Gastroesophageal sphincter (tissue), 4 donors: ENCODE data around the gene ATAD5. TPM values are rescaled to one million over a fixed set of nuclear protein-coding genes. Genes with fewer than 3 reads are reported as not detected.

ENCODE experiments used
- ATAC-seq: fragments of 150-250 bp; one replicate; pipeline ENCODE4 v1.9.1; 2016; ENCODE audit warnings: mild to moderate bottlenecking, moderate library complexity
- H3K27ac ChIP-seq, 4 donors: fragments of 200-600 bp; sonication (generic) in 3 of 4; 1 replicate in 3 of 4; 2 replicates in 1 of 4; pipeline ENCODE4 v1.5.1; 2016 to 2019
- H3K27me3 ChIP-seq: fragments of 200-600 bp; sonication (generic); one replicate; pipeline ENCODE4 v1.5.1; 2019
- H3K36me3 ChIP-seq, 2 donors: fragments of 200-600 bp; sonication (generic); one replicate each; pipeline ENCODE4 v1.5.1; 2019; ENCODE audit warnings: control low read depth in 1 of 2
- H3K4me1 ChIP-seq, 3 donors: fragments of 200-600 bp; sonication (generic); 1 replicate in 2 of 3; 2 replicates in 1 of 3; pipeline ENCODE4 v1.5.1; 2016 to 2019; ENCODE audit warnings: control low read depth in 2 of 3
- H3K4me3 ChIP-seq, 2 donors: fragments of 200-600 bp; sonication (generic); one replicate each; pipeline ENCODE4 v1.5.1; 2019; ENCODE audit warnings: mild to moderate bottlenecking in 1 of 2, moderate library complexity in 1 of 2
- H3K9me3 ChIP-seq, 3 donors: fragments of 200-600 bp; sonication (generic); one replicate each; pipeline ENCODE4 v1.5.1; 2017 to 2019; ENCODE audit warnings: control low read depth in 2 of 3
- EP300 ChIP-seq: sonication (generic); formaldehyde crosslinking; IDR thresholded peaks from one replicate; pipeline ENCODE4 v1.6.1; 2017; ENCODE audit warnings: antibody characterized with exemption, mild to moderate bottlenecking
- POLR2A ChIP-seq, 2 donors: fragments of 450-650 bp; IDR thresholded peaks; one replicate each; pipeline ENCODE4 v1.6.1; 2017; ENCODE audit warnings: antibody characterized with exemption in 2 of 2, mild to moderate bottlenecking in 2 of 2, moderate library complexity in 1 of 2
- POLR2AphosphoS5 ChIP-seq: sonication (generic); formaldehyde crosslinking; IDR thresholded peaks from one replicate; pipeline ENCODE4 v1.6.1; 2017; ENCODE audit warnings: antibody characterized with exemption
- WGBS, 2 donors: methylation state at CpG; one replicate each; pipeline ENCODE4 v1.1.5; 2018; ENCODE audit warnings: low coverage in 1 of 2; 5-methylcytosine and 5-hydroxymethylcytosine counted together
- total RNA-seq, 4 donors: library from RNA; depleted of rRNA; stranded (reverse); fragments of >200 nt; gene quantifications; one replicate each; pipeline ENCODE4 v1.1.0, GENCODE V29; 2016
- TF ChIP-seq, protein P1 (sequence below), 4 experiments: fragments of 200-600 bp in 2 of 4; fragments of 450-650 bp in 2 of 4; sonication (generic) in 1 of 4; IDR thresholded peaks; one replicate each; pipeline ENCODE4 v1.5.1; 2017 to 2019; ENCODE audit warnings: antibody characterized with exemption in 4 of 4, mild to moderate bottlenecking in 2 of 4, moderate library complexity in 2 of 4

The ATAD5 gene, protein sequence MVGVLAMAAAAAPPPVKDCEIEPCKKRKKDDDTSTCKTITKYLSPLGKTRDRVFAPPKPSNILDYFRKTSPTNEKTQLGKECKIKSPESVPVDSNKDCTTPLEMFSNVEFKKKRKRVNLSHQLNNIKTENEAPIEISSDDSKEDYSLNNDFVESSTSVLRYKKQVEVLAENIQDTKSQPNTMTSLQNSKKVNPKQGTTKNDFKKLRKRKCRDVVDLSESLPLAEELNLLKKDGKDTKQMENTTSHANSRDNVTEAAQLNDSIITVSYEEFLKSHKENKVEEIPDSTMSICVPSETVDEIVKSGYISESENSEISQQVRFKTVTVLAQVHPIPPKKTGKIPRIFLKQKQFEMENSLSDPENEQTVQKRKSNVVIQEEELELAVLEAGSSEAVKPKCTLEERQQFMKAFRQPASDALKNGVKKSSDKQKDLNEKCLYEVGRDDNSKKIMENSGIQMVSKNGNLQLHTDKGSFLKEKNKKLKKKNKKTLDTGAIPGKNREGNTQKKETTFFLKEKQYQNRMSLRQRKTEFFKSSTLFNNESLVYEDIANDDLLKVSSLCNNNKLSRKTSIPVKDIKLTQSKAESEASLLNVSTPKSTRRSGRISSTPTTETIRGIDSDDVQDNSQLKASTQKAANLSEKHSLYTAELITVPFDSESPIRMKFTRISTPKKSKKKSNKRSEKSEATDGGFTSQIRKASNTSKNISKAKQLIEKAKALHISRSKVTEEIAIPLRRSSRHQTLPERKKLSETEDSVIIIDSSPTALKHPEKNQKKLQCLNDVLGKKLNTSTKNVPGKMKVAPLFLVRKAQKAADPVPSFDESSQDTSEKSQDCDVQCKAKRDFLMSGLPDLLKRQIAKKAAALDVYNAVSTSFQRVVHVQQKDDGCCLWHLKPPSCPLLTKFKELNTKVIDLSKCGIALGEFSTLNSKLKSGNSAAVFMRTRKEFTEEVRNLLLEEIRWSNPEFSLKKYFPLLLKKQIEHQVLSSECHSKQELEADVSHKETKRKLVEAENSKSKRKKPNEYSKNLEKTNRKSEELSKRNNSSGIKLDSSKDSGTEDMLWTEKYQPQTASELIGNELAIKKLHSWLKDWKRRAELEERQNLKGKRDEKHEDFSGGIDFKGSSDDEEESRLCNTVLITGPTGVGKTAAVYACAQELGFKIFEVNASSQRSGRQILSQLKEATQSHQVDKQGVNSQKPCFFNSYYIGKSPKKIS (N-terminal part only)
- total RNA-seq, result 1 to 10 TPM in 1 of 4 donors, under 1 TPM in 3; 0.47 to 1.7 (median 0.86) TPM

DNA sequence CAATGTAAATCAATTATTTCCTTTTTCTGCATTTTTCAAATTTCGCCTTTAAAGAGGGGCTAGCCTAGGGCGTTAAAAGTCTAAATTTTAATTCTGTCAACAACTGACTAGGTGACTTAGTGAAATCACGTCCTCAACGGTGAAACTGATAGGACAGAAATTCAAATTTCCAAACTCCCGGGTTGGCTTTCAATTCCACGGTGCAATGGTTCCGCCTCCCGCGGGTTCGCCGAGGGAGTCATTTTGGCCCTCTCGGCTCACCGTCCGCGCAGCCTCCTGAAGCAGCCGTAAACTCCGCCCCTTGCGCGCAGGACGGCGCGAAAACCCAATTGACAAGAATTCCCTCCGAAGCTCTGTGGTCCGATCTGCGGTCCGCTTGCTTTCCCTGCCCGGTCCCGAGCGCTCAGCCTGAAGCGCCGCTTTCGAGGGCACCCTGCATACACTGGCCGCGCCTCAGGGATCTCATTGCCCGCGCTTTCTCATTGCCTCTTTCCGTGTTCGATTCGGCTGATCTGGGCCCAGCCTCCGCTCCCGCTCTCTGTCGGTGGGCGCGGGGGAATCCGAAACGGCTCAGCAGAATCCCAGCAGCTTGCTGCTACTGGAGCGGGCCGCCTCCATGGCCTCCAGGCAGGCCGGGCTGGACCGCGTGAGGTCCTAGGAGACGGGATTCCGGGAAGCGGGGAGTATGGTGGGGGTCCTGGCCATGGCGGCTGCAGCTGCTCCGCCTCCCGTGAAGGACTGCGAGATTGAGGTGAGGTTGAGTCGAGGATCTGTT is at the start of gene ATAD5:
Gene ATAD5, plus strand, starts transcription at position 304 of the 775 bp plus-strand sequence. Its CDS starts 382 bp downstream, at position 686.
- Histone ChIP-seq H3K4me1 (peaks cover 0 to 20% (median 6%) of the 10 kb centered on the region in 3 donors), H3K36me3 (no peaks in the 10 kb centered on the region), H3K9me3 (no peaks in the 10 kb centered on the region), H3K27me3 (no peaks in the 10 kb centered on the region), H3K27ac (peak within 1 kb of the TSS in 2 of 4 donors; percentile 26 to 69), H3K4me3 (peak within 1 kb of the TSS; percentile 49 to 70)
- WGBS, 2 donors, result 2 to 3% methylated on average over 5 to 8 of the region's 59 CpGs
- peak; percentile 96 for ATAC-seq
- peak; percentile 92 for TF ChIP-seq POLR2AphosphoS5
- TF ChIP-seq, protein P1, sequence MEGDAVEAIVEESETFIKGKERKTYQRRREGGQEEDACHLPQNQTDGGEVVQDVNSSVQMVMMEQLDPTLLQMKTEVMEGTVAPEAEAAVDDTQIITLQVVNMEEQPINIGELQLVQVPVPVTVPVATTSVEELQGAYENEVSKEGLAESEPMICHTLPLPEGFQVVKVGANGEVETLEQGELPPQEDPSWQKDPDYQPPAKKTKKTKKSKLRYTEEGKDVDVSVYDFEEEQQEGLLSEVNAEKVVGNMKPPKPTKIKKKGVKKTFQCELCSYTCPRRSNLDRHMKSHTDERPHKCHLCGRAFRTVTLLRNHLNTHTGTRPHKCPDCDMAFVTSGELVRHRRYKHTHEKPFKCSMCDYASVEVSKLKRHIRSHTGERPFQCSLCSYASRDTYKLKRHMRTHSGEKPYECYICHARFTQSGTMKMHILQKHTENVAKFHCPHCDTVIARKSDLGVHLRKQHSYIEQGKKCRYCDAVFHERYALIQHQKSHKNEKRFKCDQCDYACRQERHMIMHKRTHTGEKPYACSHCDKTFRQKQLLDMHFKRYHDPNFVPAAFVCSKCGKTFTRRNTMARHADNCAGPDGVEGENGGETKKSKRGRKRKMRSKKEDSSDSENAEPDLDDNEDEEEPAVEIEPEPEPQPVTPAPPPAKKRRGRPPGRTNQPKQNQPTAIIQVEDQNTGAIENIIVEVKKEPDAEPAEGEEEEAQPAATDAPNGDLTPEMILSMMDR (IDR thresholded peaks at IDR 0.05), result peak in 1 of 4 experiments; percentile 19
- no peak for TF ChIP-seq EP300

DNA sequence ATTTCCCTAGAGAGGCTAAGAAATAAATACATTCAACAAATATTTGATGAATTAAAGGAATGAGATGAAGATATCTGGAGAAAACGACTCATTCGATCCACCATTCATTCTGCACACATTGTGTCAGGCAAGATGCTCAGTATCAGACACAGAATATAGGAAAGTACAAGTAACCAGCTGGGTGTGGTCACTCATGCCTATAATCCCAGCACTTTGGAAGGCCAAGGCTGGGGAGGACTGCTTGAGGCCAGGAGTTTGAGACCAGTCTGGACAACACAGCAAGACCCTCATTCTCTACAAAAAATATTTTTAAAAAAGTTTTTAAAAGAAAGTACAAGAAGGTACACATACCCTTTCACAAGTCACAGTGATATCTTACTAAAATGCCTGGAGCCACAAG is 49.6 kb upstream of the ATAD5 start:
- no peak overlapping the region for H3K27ac ChIP-seq
- peaks cover 0 to 12% (median 0%) of the 10 kb centered on the region in 3 donors for H3K4me1 ChIP-seq
- TF ChIP-seq, protein P1 (IDR thresholded peaks at IDR 0.05), result no peak
- TF ChIP-seq POLR2A (IDR thresholded peaks at IDR 0.05) (no peak), POLR2AphosphoS5 (no peak), EP300 (no peak)
- ATAC-seq, result no peak
- 82 to 93% methylated on average over 2 of the region's 2 CpGs for WGBS, 2 donors
- H3K4me3 ChIP-seq, result no peak overlapping the region
- H3K36me3 ChIP-seq, result peaks cover 0 to 77% of the 10 kb centered on the region in 2 donors
- H3K9me3 ChIP-seq, result no peaks in the 10 kb centered on the region
- H3K27me3 ChIP-seq, result no peaks in the 10 kb centered on the region

DNA sequence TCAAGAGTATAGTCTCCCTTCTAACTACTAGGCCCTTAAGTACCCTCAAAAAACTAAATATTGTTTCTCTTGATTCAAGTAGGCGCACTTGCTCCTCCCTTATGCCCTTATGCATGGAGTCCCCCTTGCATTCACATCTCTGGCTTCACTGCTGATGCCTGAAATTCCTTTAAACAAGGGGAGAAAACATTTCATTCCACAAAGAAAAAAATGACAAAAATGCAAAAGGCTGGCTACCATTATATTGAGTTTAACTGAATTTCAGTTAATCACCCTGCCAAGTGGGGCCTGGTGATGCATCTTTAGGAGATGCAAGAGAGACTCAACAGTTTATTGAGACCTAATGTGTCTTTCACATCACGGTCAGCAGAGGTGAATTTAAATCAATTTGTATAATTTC is 42.8 kb upstream of the ATAD5 start:
- WGBS, 2 donors, result 96 to 100% methylated on average over 2 of the region's 2 CpGs
- peaks cover 0 to 21% (median 0%) of the 10 kb centered on the region in 3 donors for H3K4me1 ChIP-seq
- H3K27me3 ChIP-seq, result no peaks in the 10 kb centered on the region
- no peak overlapping the region for H3K4me3 ChIP-seq
- no peak for ATAC-seq
- peak overlapping the region in 2 of 4 donors; percentile 28 to 70 for H3K27ac ChIP-seq
- TF ChIP-seq EP300 (no peak), POLR2A (IDR thresholded peaks at IDR 0.05) (no peak), POLR2AphosphoS5 (no peak)
- TF ChIP-seq, protein P1 (IDR thresholded peaks at IDR 0.05), result no peak
- H3K36me3 ChIP-seq, result peaks cover 0 to 92% of the 10 kb centered on the region in 2 donors
- no peaks in the 10 kb centered on the region for H3K9me3 ChIP-seq

DNA sequence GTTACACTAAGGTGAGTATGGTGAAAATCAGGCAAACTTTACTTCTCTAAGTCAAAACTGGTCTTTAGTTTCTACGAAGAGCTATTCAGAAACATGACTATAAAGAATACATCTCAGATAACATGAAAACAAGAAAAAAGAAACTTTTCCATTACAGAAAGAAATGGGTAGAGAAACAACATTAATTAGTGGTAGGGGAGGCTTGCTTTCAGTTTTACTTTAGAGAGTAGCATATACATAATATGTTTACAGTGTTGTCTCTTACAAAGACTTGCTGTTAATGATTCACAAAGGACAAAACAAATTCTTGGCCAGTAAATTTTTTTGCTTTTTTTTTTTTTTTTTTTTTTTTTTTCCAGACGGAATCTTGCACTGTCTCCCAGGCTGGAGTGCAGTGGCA is 41.5 kb upstream of the ATAD5 start:
- Histone ChIP-seq H3K27ac (no peak overlapping the region), H3K4me1 (peaks cover 0 to 21% (median 0%) of the 10 kb centered on the region in 3 donors), H3K9me3 (no peaks in the 10 kb centered on the region), H3K4me3 (no peak overlapping the region), H3K36me3 (peaks cover 0 to 93% of the 10 kb centered on the region in 2 donors), H3K27me3 (no peaks in the 10 kb centered on the region)
- TF ChIP-seq, protein P1 (IDR thresholded peaks at IDR 0.05), result no peak
- no peak for TF ChIP-seq EP300
- no peak for TF ChIP-seq POLR2AphosphoS5
- no peak for TF ChIP-seq POLR2A (IDR thresholded peaks at IDR 0.05)
- no peak for ATAC-seq
- 70 to 77% methylated on average over 1 to 2 of the region's 2 CpGs for WGBS, 2 donors
